AG09309 (cell line): ENCODE data around the gene ARHGAP6.

Experiments used
- DNase-seq: peaks from one replicate; pipeline ENCODE4 v3.0.0-alpha.2; 2010; ENCODE audit warnings: low read depth
- H3K4me3 ChIP-seq: 2 replicates; pipeline ENCODE4 v1.5.1; 2011; ENCODE audit warnings: mild to moderate bottlenecking, low read depth, low read length, moderate library complexity; ENCODE audit not compliant: control insufficient read depth
- CTCF ChIP-seq: IDR thresholded peaks from 2 replicates; pipeline ENCODE4 v1.5.1; 2011; ENCODE audit warnings: mild to moderate bottlenecking, low read depth, low read length, inconsistent platforms; ENCODE audit not compliant: insufficient read depth, control insufficient read depth; ENCODE audit errors: missing control alignments

Gene ARHGAP6

GRCh38 chrX:11189097-11189496 is 476.6 kb downstream of the ARHGAP6 start:
- no peak for TF ChIP-seq CTCF
- no peak overlapping the region for H3K4me3 ChIP-seq
- no peak for DNase-seq

- DNase-seq = no peak
- no peak for TF ChIP-seq CTCF
- no peak overlapping the region for H3K4me3 ChIP-seq
Measured at GRCh38 chrX:11188664-11189063, 477.1 kb downstream of the ARHGAP6 start.

GRCh38 chrX:11187001-11187400 is 478.7 kb downstream of the ARHGAP6 start:
- no peak for TF ChIP-seq CTCF

GRCh38 chrX:11185861-11186260 is 479.9 kb downstream of the ARHGAP6 start:
- DNase-seq = no peak
- no peak overlapping the region for H3K4me3 ChIP-seq
- no peak for TF ChIP-seq CTCF

More at GRCh38 chrX:11187001-11187400, 478.7 kb downstream of the ARHGAP6 start:
- no peak overlapping the region for H3K4me3 ChIP-seq
- DNase-seq = no peak

GRCh38 chrX:11180571-11180970 is 485.1 kb downstream of the ARHGAP6 start:
- TF ChIP-seq CTCF = no peak

GRCh38 chrX:11172415-11172814 is 493.3 kb downstream of the ARHGAP6 start:
- TF ChIP-seq CTCF = no peak
- DNase-seq = no peak
- no peak overlapping the region for H3K4me3 ChIP-seq

More at GRCh38 chrX:11180571-11180970, 485.1 kb downstream of the ARHGAP6 start:
- no peak overlapping the region for H3K4me3 ChIP-seq
- no peak for DNase-seq

GRCh38 chrX:11171956-11172355 is 493.8 kb downstream of the ARHGAP6 start:
- no peak for DNase-seq
- H3K4me3 ChIP-seq = no peak overlapping the region
- no peak for TF ChIP-seq CTCF
